GM08714 (cell line): ENCODE results near the gene DEFB115.
"Not testable (repeated sequence)": the region's sequence is repeated elsewhere in the genome, so short reads cannot be mapped to it uniquely, and the experiment has no call there.

Experiments
- H3K4me3 ChIP-seq: fragments of 200-500 bp; sonication (Bioruptor generic); 2 replicates; pipeline ENCODE4 v1.5.1; 2014; ENCODE audit warnings: mild to moderate bottlenecking, low read length, inconsistent platforms
- ZNF274 ChIP-seq: IDR thresholded peaks from 2 replicates; pipeline ENCODE4 v1.6.1; 2012; ENCODE audit warnings: mild to moderate bottlenecking, low read depth, low read length

The DEFB115 gene, protein sequence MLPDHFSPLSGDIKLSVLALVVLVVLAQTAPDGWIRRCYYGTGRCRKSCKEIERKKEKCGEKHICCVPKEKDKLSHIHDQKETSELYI

DNA sequence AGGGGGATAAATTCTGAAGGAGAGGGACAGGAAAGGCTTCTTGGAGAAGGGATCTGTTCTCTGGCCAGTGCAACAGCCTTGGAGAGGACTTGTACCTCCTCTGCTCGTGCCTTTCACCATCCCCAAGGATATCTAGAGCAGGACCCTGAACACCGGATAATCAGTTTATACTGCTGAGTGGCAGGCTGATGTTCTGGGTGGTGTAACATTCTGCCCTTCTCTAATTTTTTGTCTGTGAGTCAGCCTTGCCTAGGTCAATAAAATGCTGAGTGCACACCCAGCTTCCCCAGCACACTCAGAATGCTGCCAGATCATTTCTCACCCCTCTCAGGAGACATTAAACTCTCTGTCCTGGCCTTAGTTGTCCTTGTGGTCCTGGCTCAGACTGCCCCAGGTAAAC, at the start of gene DEFB115:
DEFB115 (plus strand) TSS at position 301 of the 400 bp plus-strand sequence; CDS start at position 301, 0 bp downstream.
- no peak for TF ChIP-seq ZNF274
- no peak within 1 kb of the TSS for H3K4me3 ChIP-seq

DNA sequence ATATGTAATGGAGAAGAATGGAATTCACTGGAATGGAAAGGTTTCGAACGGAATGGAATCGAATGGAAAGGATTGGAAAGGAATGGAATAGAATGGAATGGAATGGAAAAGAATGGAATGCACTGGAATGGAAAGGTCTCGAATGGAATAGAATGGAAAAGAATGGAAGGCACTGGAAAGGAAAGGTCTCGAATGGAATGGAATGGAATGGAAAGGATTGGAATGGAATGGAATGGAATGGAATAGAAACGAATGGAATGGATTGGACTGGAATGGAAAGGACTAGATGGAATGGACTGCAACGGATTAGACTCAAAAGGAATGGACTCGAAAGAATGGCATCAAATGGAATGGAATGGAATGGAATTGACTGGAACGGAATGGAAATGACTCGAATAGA, 20.5 kb upstream of the DEFB115 start:
- H3K4me3 ChIP-seq, result no peak overlapping the region
- TF ChIP-seq ZNF274, result no peak

DNA sequence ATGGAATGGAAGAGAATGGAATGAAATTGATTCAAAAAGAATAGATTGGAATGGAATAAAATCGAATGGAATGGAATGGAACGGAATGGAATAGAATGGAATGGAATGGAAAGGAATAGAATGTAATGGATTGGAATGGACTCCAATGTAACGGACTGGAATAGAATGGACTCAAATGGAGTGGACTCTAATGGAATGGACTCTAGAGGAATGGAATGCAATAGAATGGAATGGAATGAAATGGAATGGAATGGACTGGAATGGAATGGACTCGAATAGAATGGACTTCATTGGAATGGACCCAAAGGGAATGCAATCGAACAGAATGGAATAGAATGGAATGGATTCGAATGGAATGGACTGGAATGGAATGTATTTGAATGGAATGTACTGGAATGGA, 19.7 kb upstream of the DEFB115 start:
- no peak overlapping the region for H3K4me3 ChIP-seq
- TF ChIP-seq ZNF274, result no peak

DNA sequence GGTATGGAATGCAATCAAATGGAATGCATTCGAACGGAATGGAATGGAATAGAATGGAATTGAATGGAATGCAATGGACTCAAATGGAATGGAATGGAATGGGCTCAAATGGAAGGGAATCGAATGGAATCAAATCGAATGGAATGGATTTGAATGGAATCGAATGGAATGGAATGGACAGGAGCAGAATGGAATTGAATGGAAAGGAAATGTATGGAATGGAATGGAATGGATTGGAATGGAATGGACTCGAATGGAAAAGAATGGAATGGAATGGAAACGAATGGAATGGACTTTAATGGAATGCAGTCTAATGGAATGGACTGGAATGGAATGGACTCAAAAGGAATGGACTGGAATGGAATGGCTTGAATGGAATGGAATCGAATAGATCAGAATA, 18.3 kb upstream of the DEFB115 start:
- TF ChIP-seq ZNF274, result no peak
- H3K4me3 ChIP-seq, result no peak overlapping the region

DNA sequence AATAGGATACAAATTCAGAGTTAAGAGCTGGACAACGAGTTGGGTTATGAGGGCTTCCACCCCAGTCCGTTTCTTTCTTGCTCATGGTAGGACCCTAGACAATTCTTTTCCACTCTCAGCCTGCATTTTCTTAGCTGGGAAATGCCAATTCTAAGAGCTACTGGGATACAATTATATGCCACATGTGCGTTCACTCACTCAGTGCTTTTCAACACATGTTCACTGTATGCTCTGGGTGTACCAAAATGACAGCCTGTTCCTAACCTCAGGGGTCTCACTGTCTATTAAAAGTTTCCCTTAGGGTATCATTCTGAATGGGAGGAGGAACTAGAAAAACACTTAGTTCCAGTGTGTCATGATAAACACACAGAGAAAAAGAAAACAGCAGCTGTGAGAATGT, 505 bp upstream of the DEFB115 start:
- no peak overlapping the region for H3K4me3 ChIP-seq
- no peak for TF ChIP-seq ZNF274

DNA sequence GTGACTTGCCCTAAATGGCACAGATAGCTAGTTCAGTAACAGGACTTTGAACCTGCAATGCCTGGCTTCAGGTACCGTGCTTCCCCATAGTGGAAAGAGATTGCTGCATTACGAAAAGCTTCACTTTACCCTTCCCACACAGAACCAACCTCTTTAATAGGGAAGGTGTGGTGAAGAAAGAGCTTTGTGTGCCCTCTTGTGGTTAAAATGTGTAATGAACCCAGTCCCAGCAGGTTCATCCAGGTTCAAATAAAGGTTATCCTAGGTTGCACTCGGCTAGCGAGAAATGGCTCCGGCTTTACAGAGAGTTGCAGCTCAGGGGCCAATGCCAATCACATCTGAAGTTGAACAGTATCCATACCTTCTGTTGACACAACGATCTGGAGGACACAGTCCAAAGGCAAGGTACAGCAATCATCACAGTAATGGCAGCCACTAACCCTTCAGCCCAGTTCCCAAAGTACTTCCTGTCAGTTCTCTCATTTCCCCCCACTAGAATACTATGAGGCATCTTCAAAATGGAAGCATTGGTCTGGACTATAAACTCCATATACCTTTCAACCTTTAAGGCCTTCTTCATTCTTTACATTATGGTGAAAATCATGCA, 3.0 kb downstream of the DEFB115 start:
- no peak for TF ChIP-seq ZNF274

DNA sequence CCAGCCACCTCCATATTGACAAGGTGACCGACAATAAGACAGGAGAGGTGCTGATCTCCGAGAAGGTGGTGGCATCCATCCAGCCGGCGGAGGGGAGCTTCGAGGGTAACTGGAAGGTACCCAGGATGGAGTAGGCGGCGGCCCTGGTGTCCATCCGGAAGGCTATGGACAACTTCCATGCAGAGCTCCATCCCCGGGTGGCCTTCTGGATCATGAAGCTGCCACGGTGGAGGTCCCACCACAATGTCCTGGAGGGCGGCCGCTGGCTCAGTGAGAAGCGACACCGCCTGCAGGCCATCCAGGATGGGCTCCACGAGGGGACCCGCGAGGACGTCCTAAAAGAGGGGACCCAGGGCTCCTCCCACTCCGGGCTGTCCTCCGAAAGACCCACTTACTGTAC, 17.0 kb downstream of the DEFB115 start:
- no peak for TF ChIP-seq ZNF274
- H3K4me3 ChIP-seq, result no peak overlapping the region

More for the DNA sequence above, 3.0 kb downstream of the DEFB115 start:
- H3K4me3 ChIP-seq, result no peak overlapping the region

DNA sequence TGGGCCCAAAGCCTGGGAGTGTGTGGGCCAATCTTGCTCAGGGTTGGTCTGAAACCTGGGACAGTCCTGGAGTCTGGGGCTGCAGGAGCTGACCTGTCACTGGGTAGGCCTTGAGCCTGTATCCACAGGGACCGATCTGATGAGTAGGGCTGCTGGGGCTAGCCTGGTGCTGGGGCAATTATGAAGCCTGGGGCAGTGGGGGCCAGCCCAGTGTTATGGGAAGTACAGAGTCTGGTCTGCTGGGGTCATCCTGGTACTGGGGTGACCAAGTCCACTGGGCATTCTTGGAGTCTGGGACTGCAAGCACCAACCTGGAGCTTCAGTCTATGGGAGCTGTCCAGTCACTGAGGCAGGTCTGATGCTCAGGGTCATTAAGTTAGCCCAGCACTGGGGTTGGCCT, 20.7 kb downstream of the DEFB115 start:
- no peak overlapping the region for H3K4me3 ChIP-seq
- TF ChIP-seq ZNF274, result no peak

DNA sequence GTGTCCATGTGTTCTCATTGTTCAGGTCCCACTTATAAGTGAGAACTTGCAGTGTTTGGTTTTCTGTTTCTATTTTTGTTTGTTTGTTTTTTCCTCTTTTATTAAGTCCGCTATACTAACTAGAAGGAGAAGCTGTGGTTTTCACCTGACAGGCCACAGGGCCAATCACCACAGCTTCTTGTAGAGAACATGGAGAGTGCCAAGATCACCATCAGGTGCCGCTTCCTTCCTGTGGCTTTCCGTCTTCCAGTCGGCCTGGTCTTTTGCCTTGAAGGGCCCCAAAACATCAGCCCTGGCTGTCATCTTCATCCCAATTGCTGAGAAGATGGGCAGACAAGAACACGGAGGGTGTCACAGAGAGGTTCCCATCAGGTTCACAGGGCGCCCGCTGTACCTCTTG, 27.5 kb downstream of the DEFB115 start:
- not testable (repeated sequence) for H3K4me3 ChIP-seq

DNA sequence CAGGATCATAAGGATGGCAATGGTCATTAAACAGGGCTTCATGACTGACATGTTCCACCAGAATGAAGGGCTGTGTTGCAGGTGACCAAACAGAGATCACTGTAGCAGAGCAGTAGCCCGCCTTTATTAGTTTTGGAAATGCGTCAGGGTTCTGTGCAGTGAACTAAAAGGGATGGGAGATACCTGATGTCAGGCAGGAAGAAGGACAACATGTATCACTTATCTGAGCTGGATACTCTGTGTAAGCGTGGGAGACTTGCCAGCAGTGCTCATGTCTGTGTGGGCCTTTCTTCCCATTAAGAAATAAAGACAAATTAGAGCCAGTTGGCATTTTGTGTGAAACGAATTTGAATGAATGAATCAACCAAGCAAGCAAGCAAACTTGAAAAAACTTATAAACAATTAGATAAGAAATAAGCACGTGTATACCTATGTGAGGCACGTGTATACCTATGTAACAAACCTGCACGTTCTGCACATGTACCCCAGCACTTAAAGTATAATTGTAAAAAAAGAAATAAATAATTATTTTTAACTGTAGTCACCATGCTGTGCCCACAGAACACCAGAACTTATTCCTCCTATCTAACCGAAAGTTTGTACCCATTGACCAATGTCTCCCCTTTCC, 51.2 kb downstream of the DEFB115 start, which contains the start of gene DEFB116:
DEFB116 (minus strand) TSS at position 51 of the 628 bp plus-strand sequence; CDS start at position 51, 0 bp downstream.
- no peak within 1 kb of the TSS for H3K4me3 ChIP-seq
- no peak for TF ChIP-seq ZNF274
